ENCODE data around the gene TMEM79.

The TMEM79 gene

DNA sequence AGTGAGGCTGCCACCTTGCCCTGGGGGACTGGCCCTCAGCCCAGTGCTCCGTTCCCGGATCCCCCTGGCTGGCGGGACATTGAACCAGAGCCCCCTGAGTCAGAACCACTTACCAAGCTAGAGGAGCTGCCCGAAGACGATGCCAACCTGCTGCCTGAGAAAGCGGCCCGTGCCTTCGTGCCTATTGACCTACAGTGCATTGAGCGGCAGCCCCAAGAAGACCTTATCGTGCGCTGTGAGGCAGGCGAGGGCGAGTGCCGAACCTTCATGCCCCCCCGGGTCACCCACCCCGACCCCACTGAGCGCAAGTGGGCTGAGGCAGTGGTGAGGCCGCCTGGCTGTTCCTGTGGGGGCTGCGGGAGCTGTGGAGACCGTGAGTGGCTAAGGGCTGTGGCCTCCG is 1.3 kb downstream of the TMEM79 start:
- DNase-seq (ENCODE audit: low spot score), result no peak
- TF ChIP-seq, protein P1, sequence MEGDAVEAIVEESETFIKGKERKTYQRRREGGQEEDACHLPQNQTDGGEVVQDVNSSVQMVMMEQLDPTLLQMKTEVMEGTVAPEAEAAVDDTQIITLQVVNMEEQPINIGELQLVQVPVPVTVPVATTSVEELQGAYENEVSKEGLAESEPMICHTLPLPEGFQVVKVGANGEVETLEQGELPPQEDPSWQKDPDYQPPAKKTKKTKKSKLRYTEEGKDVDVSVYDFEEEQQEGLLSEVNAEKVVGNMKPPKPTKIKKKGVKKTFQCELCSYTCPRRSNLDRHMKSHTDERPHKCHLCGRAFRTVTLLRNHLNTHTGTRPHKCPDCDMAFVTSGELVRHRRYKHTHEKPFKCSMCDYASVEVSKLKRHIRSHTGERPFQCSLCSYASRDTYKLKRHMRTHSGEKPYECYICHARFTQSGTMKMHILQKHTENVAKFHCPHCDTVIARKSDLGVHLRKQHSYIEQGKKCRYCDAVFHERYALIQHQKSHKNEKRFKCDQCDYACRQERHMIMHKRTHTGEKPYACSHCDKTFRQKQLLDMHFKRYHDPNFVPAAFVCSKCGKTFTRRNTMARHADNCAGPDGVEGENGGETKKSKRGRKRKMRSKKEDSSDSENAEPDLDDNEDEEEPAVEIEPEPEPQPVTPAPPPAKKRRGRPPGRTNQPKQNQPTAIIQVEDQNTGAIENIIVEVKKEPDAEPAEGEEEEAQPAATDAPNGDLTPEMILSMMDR (IDR thresholded peaks at IDR 0.05), result no peak
- Histone ChIP-seq H3K27ac (no peak overlapping the region), H3K4me3 (no peak overlapping the region)

DNA sequence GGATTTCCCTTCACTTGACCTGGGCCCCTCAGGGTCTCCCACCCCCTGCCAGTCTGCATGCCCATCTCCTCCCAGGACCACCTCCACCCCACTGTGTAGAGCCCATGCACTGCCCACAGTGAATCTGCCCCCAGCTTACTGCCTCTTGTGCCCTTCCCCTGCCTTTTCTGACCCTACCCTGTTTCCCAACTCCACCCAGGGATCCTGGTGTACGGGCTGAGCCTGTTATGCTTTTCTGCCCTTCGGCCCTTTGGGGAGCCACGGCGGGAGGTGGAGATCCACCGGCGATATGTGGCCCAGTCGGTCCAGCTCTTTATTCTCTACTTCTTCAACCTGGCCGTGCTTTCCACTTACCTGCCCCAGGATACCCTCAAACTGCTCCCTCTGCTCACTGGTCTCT is 1.9 kb downstream of the TMEM79 start:
- TF ChIP-seq, protein P1 (IDR thresholded peaks at IDR 0.05), result no peak
- no peak for DNase-seq (ENCODE audit: low spot score)
- Histone ChIP-seq H3K4me3 (no peak overlapping the region), H3K27ac (no peak overlapping the region)

DNA sequence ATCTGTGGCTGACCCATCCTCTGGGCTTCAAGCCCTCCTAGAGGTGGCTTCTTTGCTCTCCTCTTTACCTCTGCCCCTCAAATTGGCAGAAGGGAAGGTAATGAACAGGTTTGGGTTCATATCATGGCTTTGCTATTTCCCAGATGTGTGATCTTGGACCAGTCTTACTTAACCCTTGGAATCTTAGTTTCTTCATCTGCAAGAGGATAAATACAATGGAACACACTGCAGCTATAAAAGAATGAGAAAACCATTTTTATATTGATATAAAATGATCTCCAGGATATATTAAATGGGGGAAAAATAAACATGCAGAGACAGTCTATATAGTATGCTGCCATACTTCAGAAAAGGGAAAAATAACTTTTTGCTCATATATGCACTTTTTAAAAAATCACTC is 5.7 kb downstream of the TMEM79 start:
- TF ChIP-seq, protein P1 (IDR thresholded peaks at IDR 0.05), result no peak
- H3K4me3 ChIP-seq, result no peak overlapping the region
- DNase-seq (ENCODE audit: low spot score), result no peak
- H3K27ac ChIP-seq, result no peak overlapping the region

DNA sequence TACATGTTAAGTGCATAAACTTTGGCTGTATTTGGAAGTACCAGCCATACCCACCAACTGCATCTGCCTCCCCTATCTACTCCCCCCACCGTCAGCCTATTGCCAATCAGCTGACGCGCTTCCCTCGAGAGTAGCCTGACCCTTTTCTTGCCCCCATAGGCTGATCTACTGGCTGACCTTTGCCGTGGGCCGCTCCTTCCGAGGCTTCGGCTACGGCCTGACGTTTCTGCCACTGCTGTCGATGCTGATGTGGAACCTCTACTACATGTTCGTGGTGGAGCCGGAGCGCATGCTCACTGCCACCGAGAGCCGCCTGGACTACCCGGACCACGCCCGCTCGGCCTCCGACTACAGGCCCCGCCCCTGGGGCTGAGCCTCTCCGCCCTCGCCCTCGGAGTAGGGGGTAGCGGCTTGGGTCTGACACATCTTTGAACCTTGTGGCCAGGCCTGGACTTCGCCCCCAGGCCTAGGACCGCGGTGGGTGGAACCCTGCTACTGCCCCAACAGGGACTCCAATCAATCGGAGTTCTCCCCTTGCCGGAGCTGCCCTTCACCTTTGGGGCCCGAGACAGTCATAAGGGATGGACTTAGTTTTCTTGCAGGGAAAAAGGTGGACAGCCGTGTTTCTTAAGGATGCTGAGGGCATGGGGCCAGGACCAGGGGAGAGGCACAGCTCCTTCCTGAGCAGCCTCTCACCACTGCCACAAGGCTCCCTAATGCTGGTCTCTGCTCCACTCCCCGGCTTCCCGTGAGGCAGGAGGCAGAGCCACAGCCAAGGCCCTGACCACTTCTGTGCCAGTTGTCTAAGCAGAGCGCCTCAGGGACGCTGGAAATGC is 7.3 kb downstream of the TMEM79 start:
- Histone ChIP-seq H3K27ac (peak overlapping the region; percentile 57 to 93), H3K4me3 (peak overlapping the region; percentile 71)
- DNase-seq (ENCODE audit: low spot score), result peak; percentile 94
- TF ChIP-seq, protein P1 (IDR thresholded peaks at IDR 0.05), result no peak

DNA sequence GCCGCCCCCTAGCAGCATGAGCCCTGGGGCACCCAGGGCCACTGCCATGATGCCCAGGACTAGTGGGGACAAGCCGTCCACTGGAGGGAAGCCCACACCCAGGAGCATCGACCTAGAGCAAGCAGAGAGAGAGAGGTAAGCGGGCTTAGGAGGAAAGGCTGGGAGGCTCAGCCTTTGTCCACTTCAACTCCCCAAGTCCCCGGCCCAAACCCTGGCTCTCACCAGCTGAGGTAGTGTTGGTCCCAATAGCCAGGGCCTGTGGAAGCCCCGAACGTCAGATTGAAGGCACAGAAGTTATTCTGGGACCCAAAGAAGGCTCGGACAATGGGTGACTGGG is 8.9 kb downstream of the TMEM79 start:
- Histone ChIP-seq H3K27ac (no peak overlapping the region), H3K4me3 (no peak overlapping the region)
- TF ChIP-seq, protein P1 (IDR thresholded peaks at IDR 0.05), result no peak
- no peak for DNase-seq (ENCODE audit: low spot score)

DNA sequence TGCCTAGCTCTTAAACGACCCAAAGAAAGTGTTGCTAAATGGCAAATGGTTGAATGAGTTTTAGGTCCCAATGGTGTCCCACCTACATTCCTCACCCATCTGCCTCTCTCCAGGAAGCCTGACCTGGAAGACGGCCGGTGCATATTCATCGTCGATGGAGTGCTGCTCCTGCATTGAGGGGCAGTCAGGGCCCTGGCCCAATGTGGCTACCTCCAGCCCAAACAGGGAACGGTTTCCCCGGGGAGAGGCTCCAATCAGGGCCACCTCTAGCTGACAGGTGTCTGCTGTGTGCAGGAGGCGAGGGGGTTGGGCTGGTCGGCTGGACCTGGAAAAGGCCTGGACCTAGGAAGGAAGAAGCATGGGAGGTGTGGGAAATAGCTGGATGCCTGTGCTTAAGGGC is 9.8 kb downstream of the TMEM79 start:
- TF ChIP-seq, protein P1 (IDR thresholded peaks at IDR 0.05), result no peak

DNA sequence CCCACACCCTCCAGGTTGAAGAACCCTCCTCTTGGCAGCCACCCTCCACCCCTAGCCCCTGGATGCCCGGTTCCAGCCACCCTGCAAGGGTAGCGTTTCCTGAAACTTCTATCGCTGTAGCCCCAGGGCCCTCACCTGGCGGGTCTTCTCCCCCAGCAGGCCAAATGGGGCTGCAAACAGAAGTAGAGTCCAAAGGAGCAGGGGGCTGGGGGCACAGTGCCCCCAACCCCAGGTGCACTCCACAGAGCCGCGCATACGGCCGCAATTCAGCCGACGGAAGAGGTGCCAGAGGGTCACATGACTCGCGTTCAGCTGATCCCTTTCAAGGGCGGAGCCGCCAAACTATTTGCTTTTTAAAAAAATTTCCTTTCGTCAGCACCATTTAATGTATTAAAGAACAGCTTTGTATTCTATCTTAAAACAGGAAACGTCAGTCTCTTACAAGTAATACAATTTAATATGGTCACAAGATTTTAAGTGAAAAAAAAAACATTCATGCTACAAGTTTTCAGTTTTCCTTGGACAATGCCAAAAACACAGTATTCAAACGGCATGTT is 11.3 kb downstream of the TMEM79 start, which contains the start of gene GLMP:
GLMP (minus strand) TSS at position 289 of the 557 bp plus-strand sequence; CDS start at position 255, 34 bp downstream.
- H3K4me3 ChIP-seq, result peak within 1 kb of the TSS; percentile 80
- TF ChIP-seq, protein P1 (IDR thresholded peaks at IDR 0.05), result no peak
- H3K27ac ChIP-seq, result peak within 1 kb of the TSS; percentile 66 to 72
- no peak for DNase-seq (ENCODE audit: low spot score)

More for the DNA sequence above, 9.8 kb downstream of the TMEM79 start:
- no peak overlapping the region for H3K4me3 ChIP-seq
- no peak overlapping the region for H3K27ac ChIP-seq
- no peak for DNase-seq (ENCODE audit: low spot score)
